ENCODE results near the gene APBA2.
A peak's percentile ranks its signal among the peaks of the same experiment; 100 is the strongest.

APBA2 gene

GRCh38 chr15:29051422-29051821 is 165.6 kb downstream of the APBA2 start:
- H3K9ac ChIP-seq (ENCODE audit: low read depth, low read length, poor library complexity), result no peak overlapping the region
- H3K36me3 ChIP-seq (replicated peaks in 1 of 2; ENCODE audit: control insufficient read depth in 2 of 2, insufficient read depth in 2 of 2, low read length in 2 of 2), result peaks cover 1 to 12% of the 10 kb centered on the region in 2 donors
- H3K23ac ChIP-seq (ENCODE audit: low read depth, low read length, poor library complexity), result no peak overlapping the region
- no peak overlapping the region for H2BK12ac ChIP-seq (ENCODE audit: low read length)
- H3K9me3 ChIP-seq (replicated peaks in 1 of 2; ENCODE audit: control insufficient read depth in 2 of 2, insufficient read depth in 1 of 2, low read depth in 1 of 2, low read length in 2 of 2), result peaks cover 2 to 18% of the 10 kb centered on the region in 2 donors
- no peak overlapping the region for H2BK5ac ChIP-seq (ENCODE audit: low read length)
- WGBS, 2 donors (ENCODE audit: extremely low coverage in 2 of 2, insufficient read length in 2 of 2, insufficient replicate concordance in 1 of 2), result no CpG with 5 or more reads among the region's 6 CpGs
- H3K27ac ChIP-seq (replicated peaks; ENCODE audit: low read length), result no peak overlapping the region
- H3K4me1 ChIP-seq (ENCODE audit: control insufficient read depth in 2 of 2, insufficient read depth in 1 of 2, low read depth in 1 of 2, low read length in 2 of 2), result peaks cover 0 to 3% of the 10 kb centered on the region in 2 donors
- H3K27me3 ChIP-seq (ENCODE audit: control insufficient read depth in 3 of 3, insufficient read depth in 3 of 3, low read depth in 1 of 3, low read length in 3 of 3), result no peaks in the 10 kb centered on the region
- no peak overlapping the region for H3K4me2 ChIP-seq (ENCODE audit: insufficient read depth, low read length, poor library complexity, severe bottlenecking)
- H2BK15ac ChIP-seq (ENCODE audit: low read length), result no peak overlapping the region
- no peak overlapping the region for H2AK5ac ChIP-seq (ENCODE audit: low read depth, low read length)
- H3K79me1 ChIP-seq (ENCODE audit: low read depth, low read length), result no peaks in the 10 kb centered on the region
- no peak overlapping the region for H4K8ac ChIP-seq (ENCODE audit: low read depth, low read length)
- H3K4ac ChIP-seq (ENCODE audit: low read length), result no peak overlapping the region
- H4K91ac ChIP-seq (ENCODE audit: low read depth, low read length, poor library complexity), result no peak overlapping the region
- no peak overlapping the region for H3K4me3 ChIP-seq (ENCODE audit: low read length in 2 of 2)
- H3K18ac ChIP-seq (ENCODE audit: low read length), result no peak overlapping the region
- H2BK120ac ChIP-seq (ENCODE audit: low read depth, low read length), result no peak overlapping the region
- H2AFZ ChIP-seq (ENCODE audit: low read length), result no peak overlapping the region
- H3K14ac ChIP-seq (ENCODE audit: low read length), result no peak overlapping the region
- no peak for DNase-seq (ENCODE audit: low spot score)

DNA sequence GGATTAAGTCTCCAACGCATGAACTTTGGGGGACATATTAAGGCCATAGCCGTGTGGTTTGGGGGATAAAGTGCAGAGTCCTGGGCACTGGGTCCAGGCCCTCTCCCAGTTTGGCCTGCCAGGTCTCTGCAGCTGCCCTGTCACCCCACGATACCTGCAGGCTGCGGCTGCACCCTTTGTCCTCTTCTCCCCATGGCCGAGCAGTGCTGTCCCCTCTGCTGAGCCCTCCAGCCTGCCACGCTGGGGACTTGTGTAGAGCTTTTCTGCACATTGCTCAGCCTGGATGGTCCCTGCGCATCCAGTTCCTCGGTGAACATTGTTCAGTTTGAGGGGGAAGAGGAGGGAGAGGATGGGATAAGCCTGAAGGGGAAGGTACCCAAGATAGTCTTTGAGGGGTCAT is 167.2 kb downstream of the APBA2 start:
- no peaks in the 10 kb centered on the region for H3K27me3 ChIP-seq (ENCODE audit: control insufficient read depth in 3 of 3, insufficient read depth in 3 of 3, low read depth in 1 of 3, low read length in 3 of 3)
- H2BK15ac ChIP-seq (ENCODE audit: low read length), result no peak overlapping the region
- no peak overlapping the region for H2AFZ ChIP-seq (ENCODE audit: low read length)
- H3K27ac ChIP-seq (replicated peaks; ENCODE audit: low read length), result no peak overlapping the region
- no peak overlapping the region for H3K4me3 ChIP-seq (ENCODE audit: low read length in 2 of 2)
- H2BK120ac ChIP-seq (ENCODE audit: low read depth, low read length), result no peak overlapping the region
- no peak overlapping the region for H2BK5ac ChIP-seq (ENCODE audit: low read length)
- peak overlapping the region; percentile 49 for H3K14ac ChIP-seq (ENCODE audit: low read length)
- no peak overlapping the region for H4K91ac ChIP-seq (ENCODE audit: low read depth, low read length, poor library complexity)
- H3K4me1 ChIP-seq (ENCODE audit: control insufficient read depth in 2 of 2, insufficient read depth in 1 of 2, low read depth in 1 of 2, low read length in 2 of 2), result peaks cover 3 to 5% of the 10 kb centered on the region in 2 donors
- no peak overlapping the region for H2AK5ac ChIP-seq (ENCODE audit: low read depth, low read length)
- peaks cover 1 to 12% of the 10 kb centered on the region in 2 donors for H3K36me3 ChIP-seq (replicated peaks in 1 of 2; ENCODE audit: control insufficient read depth in 2 of 2, insufficient read depth in 2 of 2, low read length in 2 of 2)
- H3K4ac ChIP-seq (ENCODE audit: low read length), result no peak overlapping the region
- no peak overlapping the region for H3K9ac ChIP-seq (ENCODE audit: low read depth, low read length, poor library complexity)
- no peak overlapping the region for H4K8ac ChIP-seq (ENCODE audit: low read depth, low read length)
- DNase-seq (ENCODE audit: low spot score), result no peak
- no peak overlapping the region for H3K23ac ChIP-seq (ENCODE audit: low read depth, low read length, poor library complexity)
- H3K18ac ChIP-seq (ENCODE audit: low read length), result no peak overlapping the region
- no peak overlapping the region for H3K4me2 ChIP-seq (ENCODE audit: insufficient read depth, low read length, poor library complexity, severe bottlenecking)
- WGBS, 2 donors (ENCODE audit: extremely low coverage in 2 of 2, insufficient read length in 2 of 2, insufficient replicate concordance in 1 of 2), result no CpG with 5 or more reads among the region's 8 CpGs
- no peak overlapping the region for H2BK12ac ChIP-seq (ENCODE audit: low read length)
- H3K79me1 ChIP-seq (ENCODE audit: low read depth, low read length), result no peaks in the 10 kb centered on the region
- H3K9me3 ChIP-seq (replicated peaks in 1 of 2; ENCODE audit: control insufficient read depth in 2 of 2, insufficient read depth in 1 of 2, low read depth in 1 of 2, low read length in 2 of 2), result peaks cover 2 to 18% of the 10 kb centered on the region in 2 donors

DNA sequence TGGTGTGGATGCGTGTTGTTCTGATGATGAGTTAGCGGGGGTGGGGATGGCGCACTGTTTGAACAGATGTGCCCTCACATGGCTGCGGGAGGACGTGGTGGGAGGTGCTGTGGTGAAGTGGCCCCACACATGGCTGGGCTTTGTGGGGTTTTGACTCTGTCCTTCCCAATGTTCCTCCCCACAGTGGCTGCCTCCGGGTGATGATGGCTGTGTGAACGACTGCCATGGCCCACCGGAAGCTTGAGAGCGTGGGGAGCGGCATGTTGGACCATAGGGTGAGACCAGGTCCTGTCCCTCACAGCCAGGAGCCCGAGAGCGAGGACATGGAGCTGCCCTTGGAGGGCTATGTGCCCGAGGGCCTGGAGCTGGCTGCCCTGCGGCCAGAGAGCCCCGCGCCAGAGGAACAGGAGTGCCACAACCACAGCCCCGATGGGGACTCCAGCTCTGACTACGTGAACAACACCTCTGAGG is 167.9 kb downstream of the APBA2 start:
- Histone ChIP-seq H3K36me3 (replicated peaks in 1 of 2; ENCODE audit: control insufficient read depth in 2 of 2, insufficient read depth in 2 of 2, low read length in 2 of 2) (peaks cover 1 to 12% of the 10 kb centered on the region in 2 donors), H3K4ac (ENCODE audit: low read length) (no peak overlapping the region), H3K14ac (ENCODE audit: low read length) (peak overlapping the region; percentile 32), H3K4me3 (ENCODE audit: low read length in 2 of 2) (no peak overlapping the region), H3K4me1 (ENCODE audit: control insufficient read depth in 2 of 2, insufficient read depth in 1 of 2, low read depth in 1 of 2, low read length in 2 of 2) (peaks cover 3 to 5% of the 10 kb centered on the region in 2 donors), H3K4me2 (ENCODE audit: insufficient read depth, low read length, poor library complexity, severe bottlenecking) (no peak overlapping the region), H2BK120ac (ENCODE audit: low read depth, low read length) (no peak overlapping the region), H3K18ac (ENCODE audit: low read length) (no peak overlapping the region), H2AFZ (ENCODE audit: low read length) (no peak overlapping the region), H2AK5ac (ENCODE audit: low read depth, low read length) (no peak overlapping the region), H3K27ac (replicated peaks; ENCODE audit: low read length) (no peak overlapping the region), H4K8ac (ENCODE audit: low read depth, low read length) (no peak overlapping the region), H2BK15ac (ENCODE audit: low read length) (no peak overlapping the region), H3K9me3 (replicated peaks in 1 of 2; ENCODE audit: control insufficient read depth in 2 of 2, insufficient read depth in 1 of 2, low read depth in 1 of 2, low read length in 2 of 2) (peaks cover 2 to 18% of the 10 kb centered on the region in 2 donors), H4K91ac (ENCODE audit: low read depth, low read length, poor library complexity) (no peak overlapping the region), H3K27me3 (ENCODE audit: control insufficient read depth in 3 of 3, insufficient read depth in 3 of 3, low read depth in 1 of 3, low read length in 3 of 3) (no peaks in the 10 kb centered on the region), H3K9ac (ENCODE audit: low read depth, low read length, poor library complexity) (no peak overlapping the region), H2BK12ac (ENCODE audit: low read length) (no peak overlapping the region), H3K79me1 (ENCODE audit: low read depth, low read length) (no peaks in the 10 kb centered on the region), H3K23ac (ENCODE audit: low read depth, low read length, poor library complexity) (peak overlapping the region; percentile 35), H2BK5ac (ENCODE audit: low read length) (peak overlapping the region; percentile 11)
- no CpG with 5 or more reads among the region's 18 CpGs for WGBS, 2 donors (ENCODE audit: extremely low coverage in 2 of 2, insufficient read length in 2 of 2, insufficient replicate concordance in 1 of 2)
- no peak for DNase-seq (ENCODE audit: low spot score)

- DNase-seq (ENCODE audit: low spot score), result no peak
- H3K4me3 ChIP-seq (ENCODE audit: low read length in 2 of 2), result no peak overlapping the region
- no peak overlapping the region for H3K27ac ChIP-seq (replicated peaks; ENCODE audit: low read length)
- H4K91ac ChIP-seq (ENCODE audit: low read depth, low read length, poor library complexity), result no peak overlapping the region
- H3K14ac ChIP-seq (ENCODE audit: low read length), result no peak overlapping the region
- H2BK5ac ChIP-seq (ENCODE audit: low read length), result peak overlapping the region; percentile 11
- H3K79me1 ChIP-seq (ENCODE audit: low read depth, low read length), result peaks cover 2% of the 10 kb centered on the region
- H3K23ac ChIP-seq (ENCODE audit: low read depth, low read length, poor library complexity), result peak overlapping the region; percentile 35
- H2BK120ac ChIP-seq (ENCODE audit: low read depth, low read length), result no peak overlapping the region
- no peak overlapping the region for H3K4ac ChIP-seq (ENCODE audit: low read length)
- peaks cover 3 to 5% of the 10 kb centered on the region in 2 donors for H3K4me1 ChIP-seq (ENCODE audit: control insufficient read depth in 2 of 2, insufficient read depth in 1 of 2, low read depth in 1 of 2, low read length in 2 of 2)
- H3K4me2 ChIP-seq (ENCODE audit: insufficient read depth, low read length, poor library complexity, severe bottlenecking), result no peak overlapping the region
- H2BK15ac ChIP-seq (ENCODE audit: low read length), result no peak overlapping the region
- no peak overlapping the region for H2AFZ ChIP-seq (ENCODE audit: low read length)
- peak overlapping the region; percentile 49 for H3K18ac ChIP-seq (ENCODE audit: low read length)
- H2BK12ac ChIP-seq (ENCODE audit: low read length), result no peak overlapping the region
- H4K8ac ChIP-seq (ENCODE audit: low read depth, low read length), result no peak overlapping the region
- H3K9me3 ChIP-seq (replicated peaks in 1 of 2; ENCODE audit: control insufficient read depth in 2 of 2, insufficient read depth in 1 of 2, low read depth in 1 of 2, low read length in 2 of 2), result peaks cover 5 to 24% of the 10 kb centered on the region in 2 donors
- H3K27me3 ChIP-seq (ENCODE audit: control insufficient read depth in 3 of 3, insufficient read depth in 3 of 3, low read depth in 1 of 3, low read length in 3 of 3), result no peaks in the 10 kb centered on the region
- no peak overlapping the region for H2AK5ac ChIP-seq (ENCODE audit: low read depth, low read length)
- no peak overlapping the region for H3K9ac ChIP-seq (ENCODE audit: low read depth, low read length, poor library complexity)
- H3K36me3 ChIP-seq (replicated peaks in 1 of 2; ENCODE audit: control insufficient read depth in 2 of 2, insufficient read depth in 2 of 2, low read length in 2 of 2), result peaks cover 4 to 12% of the 10 kb centered on the region in 2 donors
- no CpG with 5 or more reads among the region's 34 CpGs for WGBS, 2 donors (ENCODE audit: extremely low coverage in 2 of 2, insufficient read length in 2 of 2, insufficient replicate concordance in 1 of 2)
Measured at GRCh38 chr15:29054171-29055045, 168.6 kb downstream of the APBA2 start.
